ENCODE measurements around the gene CDKAL1. TPM values are rescaled to one million over a fixed set of nuclear protein-coding genes. Genes with fewer than 3 reads are reported as not detected.

The CDKAL1 gene
- total RNA-seq, 1 donor, result 26.8 TPM

- DNase-seq (ENCODE audit: low read depth), result no peak
- TF ChIP-seq CTCF (IDR thresholded peaks at IDR 0.05; ENCODE audit: insufficient read depth, low read depth, low read length), result no peak
- H3K4me3 ChIP-seq (ENCODE audit: low read depth, low read length), result no peak overlapping the region
Observed at GRCh38 chr6:20566109-20566508, 31.9 kb downstream of the CDKAL1 start.

- no peak for TF ChIP-seq CTCF (IDR thresholded peaks at IDR 0.05; ENCODE audit: insufficient read depth, low read depth, low read length)
- DNase-seq (ENCODE audit: low read depth), result no peak
- H3K4me3 ChIP-seq (ENCODE audit: low read depth, low read length), result no peak overlapping the region
Observed at GRCh38 chr6:20569000-20569610, 34.8 kb downstream of the CDKAL1 start.

GRCh38 chr6:20571261-20571660 is 37.0 kb downstream of the CDKAL1 start:
- no peak overlapping the region for H3K4me3 ChIP-seq (ENCODE audit: low read depth, low read length)
- DNase-seq (ENCODE audit: low read depth), result no peak
- no peak for TF ChIP-seq CTCF (IDR thresholded peaks at IDR 0.05; ENCODE audit: insufficient read depth, low read depth, low read length)

GRCh38 chr6:20572288-20572687 is 38.0 kb downstream of the CDKAL1 start:
- no peak for TF ChIP-seq CTCF (IDR thresholded peaks at IDR 0.05; ENCODE audit: insufficient read depth, low read depth, low read length)
- no peak for DNase-seq (ENCODE audit: low read depth)

GRCh38 chr6:20572940-20573339 is 38.7 kb downstream of the CDKAL1 start:
- DNase-seq (ENCODE audit: low read depth), result peak; percentile 85
- no peak for TF ChIP-seq CTCF (IDR thresholded peaks at IDR 0.05; ENCODE audit: insufficient read depth, low read depth, low read length)
- no peak overlapping the region for H3K4me3 ChIP-seq (ENCODE audit: low read depth, low read length)

More at GRCh38 chr6:20572288-20572687, 38.0 kb downstream of the CDKAL1 start:
- H3K4me3 ChIP-seq (ENCODE audit: low read depth, low read length), result no peak overlapping the region

GRCh38 chr6:20574355-20574754 is 40.1 kb downstream of the CDKAL1 start:
- TF ChIP-seq CTCF (IDR thresholded peaks at IDR 0.05; ENCODE audit: insufficient read depth, low read depth, low read length), result no peak
- no peak overlapping the region for H3K4me3 ChIP-seq (ENCODE audit: low read depth, low read length)
- no peak for DNase-seq (ENCODE audit: low read depth)

- no peak overlapping the region for H3K4me3 ChIP-seq (ENCODE audit: low read depth, low read length)
- peak; percentile 84 for DNase-seq (ENCODE audit: low read depth)
- TF ChIP-seq CTCF (IDR thresholded peaks at IDR 0.05; ENCODE audit: insufficient read depth, low read depth, low read length), result no peak
Observed at GRCh38 chr6:20575125-20575524, 40.9 kb downstream of the CDKAL1 start.

Data from fibroblast of villous mesenchyme (primary cell).